Vagina (tissue), 2 donors: ENCODE data around the gene SUSD6. TPM values are rescaled to one million over a fixed set of nuclear protein-coding genes. Genes with fewer than 3 reads are reported as not detected.

Experiments used
- DNase-seq, 2 donors: peaks; one replicate each; pipeline ENCODE4 v3.0.0-alpha.2; 2017; ENCODE audit errors: extremely low spot score in 2 of 2
- H3K27ac ChIP-seq: fragments of 200-600 bp; sonication (generic); one replicate; pipeline ENCODE4 v1.5.1; 2019
- H3K27me3 ChIP-seq: fragments of 200-600 bp; sonication (generic); one replicate; pipeline ENCODE4 v1.5.1; 2019
- H3K36me3 ChIP-seq, 2 donors: fragments of 200-600 bp; sonication (generic); one replicate each; pipeline ENCODE4 v1.5.1; 2017 to 2019
- H3K4me1 ChIP-seq: fragments of 200-600 bp; sonication (generic); one replicate; pipeline ENCODE4 v1.5.1; 2019
- H3K4me3 ChIP-seq, 2 donors: fragments of 200-600 bp; sonication (generic); 1 replicate in 1 of 2; 2 replicates in 1 of 2; pipeline ENCODE4 v1.5.1; 2016 to 2019
- H3K9me3 ChIP-seq: fragments of 200-600 bp; sonication (generic); one replicate; pipeline ENCODE4 v1.5.1; 2019
- POLR2A ChIP-seq, 2 donors: fragments of 450-650 bp; IDR thresholded peaks; one replicate each; pipeline ENCODE4 v1.6.1; 2017; ENCODE audit warnings: antibody characterized with exemption in 2 of 2, mild to moderate bottlenecking in 2 of 2, moderate library complexity in 2 of 2
- POLR2AphosphoS5 ChIP-seq, 2 donors: sonication (generic); formaldehyde crosslinking; IDR thresholded peaks; one replicate each; pipeline ENCODE4 v1.9.0; 2017; ENCODE audit warnings: antibody characterized with exemption in 2 of 2, mild to moderate bottlenecking in 2 of 2, low read depth in 1 of 2; ENCODE audit not compliant: insufficient read depth in 1 of 2
- intact Hi-C: fragments of 100-400 bp; cut with DNase I; formaldehyde crosslinking; loops from one replicate; pipeline ENCODE4 v1.15.1; 2023
- total RNA-seq: library from RNA; depleted of rRNA; stranded (reverse); fragments of >200 nt; gene quantifications from one replicate; pipeline ENCODE4 v1.2.3, GENCODE V29; 2016
- TF ChIP-seq, protein P1 (sequence below), 3 experiments: fragments of 450-650 bp in 2 of 3; fragments of 200-600 bp in 1 of 3; sonication (generic) in 1 of 3; IDR thresholded peaks; one replicate each; pipeline ENCODE4 v1.5.1; 2017 to 2019; ENCODE audit warnings: antibody characterized with exemption in 3 of 3, mild to moderate bottlenecking in 2 of 3, moderate library complexity in 2 of 3

The SUSD6 gene
- total RNA-seq, 1 donor from 2014 or later: 36.6 TPM

DNA sequence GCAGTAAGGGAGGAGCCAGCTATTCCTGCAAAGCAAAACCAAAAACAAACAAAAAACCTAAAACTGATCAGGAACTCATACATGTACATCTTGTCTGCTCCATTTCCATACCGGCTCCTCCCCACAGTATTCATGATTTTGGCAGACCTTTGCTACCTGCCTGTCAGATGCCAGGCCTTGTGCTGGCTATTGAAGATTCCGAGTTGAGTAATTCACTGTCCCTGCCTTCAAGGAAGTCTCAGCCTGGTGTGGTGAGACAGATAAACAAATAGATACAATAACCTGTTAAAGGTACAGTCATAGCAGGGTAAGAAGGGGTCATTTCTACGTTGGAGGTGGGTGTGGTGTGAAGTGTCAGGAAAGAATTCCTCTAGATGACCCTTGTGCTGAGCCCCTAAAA lies 42.7 kb downstream of the SUSD6 start:
- Histone ChIP-seq H3K27me3 (no peaks in the 10 kb centered on the region), H3K27ac (no peak overlapping the region), H3K4me3 (no peak overlapping the region), H3K36me3 (no peaks in the 10 kb centered on the region), H3K9me3 (no peaks in the 10 kb centered on the region), H3K4me1 (peaks cover 81% of the 10 kb centered on the region)
- no peak for DNase-seq
- TF ChIP-seq POLR2A (IDR thresholded peaks at IDR 0.05) (no peak), POLR2AphosphoS5 (IDR thresholded peaks at IDR 0.05; ENCODE audit: insufficient read depth in 1 of 2, low read depth in 1 of 2) (peak in 1 of 2 donors; percentile 49)
- intact Hi-C loops: no loop called here

GRCh38 chr14:69657950-69658355 lies 46.6 kb downstream of the SUSD6 start:
- no peaks in the 10 kb centered on the region for H3K9me3 ChIP-seq
- no peak for DNase-seq
- peaks cover 70% of the 10 kb centered on the region for H3K4me1 ChIP-seq
- intact Hi-C loops: no loop called here
- H3K4me3 ChIP-seq: no peak overlapping the region
- no peaks in the 10 kb centered on the region for H3K36me3 ChIP-seq
- H3K27me3 ChIP-seq: no peaks in the 10 kb centered on the region
- TF ChIP-seq, protein P1, sequence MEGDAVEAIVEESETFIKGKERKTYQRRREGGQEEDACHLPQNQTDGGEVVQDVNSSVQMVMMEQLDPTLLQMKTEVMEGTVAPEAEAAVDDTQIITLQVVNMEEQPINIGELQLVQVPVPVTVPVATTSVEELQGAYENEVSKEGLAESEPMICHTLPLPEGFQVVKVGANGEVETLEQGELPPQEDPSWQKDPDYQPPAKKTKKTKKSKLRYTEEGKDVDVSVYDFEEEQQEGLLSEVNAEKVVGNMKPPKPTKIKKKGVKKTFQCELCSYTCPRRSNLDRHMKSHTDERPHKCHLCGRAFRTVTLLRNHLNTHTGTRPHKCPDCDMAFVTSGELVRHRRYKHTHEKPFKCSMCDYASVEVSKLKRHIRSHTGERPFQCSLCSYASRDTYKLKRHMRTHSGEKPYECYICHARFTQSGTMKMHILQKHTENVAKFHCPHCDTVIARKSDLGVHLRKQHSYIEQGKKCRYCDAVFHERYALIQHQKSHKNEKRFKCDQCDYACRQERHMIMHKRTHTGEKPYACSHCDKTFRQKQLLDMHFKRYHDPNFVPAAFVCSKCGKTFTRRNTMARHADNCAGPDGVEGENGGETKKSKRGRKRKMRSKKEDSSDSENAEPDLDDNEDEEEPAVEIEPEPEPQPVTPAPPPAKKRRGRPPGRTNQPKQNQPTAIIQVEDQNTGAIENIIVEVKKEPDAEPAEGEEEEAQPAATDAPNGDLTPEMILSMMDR (IDR thresholded peaks at IDR 0.05): no peak
- TF ChIP-seq POLR2A (IDR thresholded peaks at IDR 0.05) (no peak), POLR2AphosphoS5 (IDR thresholded peaks at IDR 0.05; ENCODE audit: insufficient read depth in 1 of 2, low read depth in 1 of 2) (peak in 1 of 2 donors; percentile 31)
- H3K27ac ChIP-seq: peak overlapping the region; percentile 53

- H3K4me3 ChIP-seq: no peak overlapping the region
- H3K9me3 ChIP-seq: no peaks in the 10 kb centered on the region
- H3K4me1 ChIP-seq: peaks cover 72% of the 10 kb centered on the region
- H3K27me3 ChIP-seq: no peaks in the 10 kb centered on the region
- peak overlapping the region; percentile 53 for H3K27ac ChIP-seq
- TF ChIP-seq POLR2AphosphoS5 (IDR thresholded peaks at IDR 0.05; ENCODE audit: insufficient read depth in 1 of 2, low read depth in 1 of 2): no peak
- TF ChIP-seq, protein P1 (IDR thresholded peaks at IDR 0.05): no peak
- no peak for TF ChIP-seq POLR2A (IDR thresholded peaks at IDR 0.05)
- no peak for DNase-seq
- intact Hi-C loops: no loop called here
- H3K36me3 ChIP-seq: no peaks in the 10 kb centered on the region
Measured at GRCh38 chr14:69658664-69659261, 47.4 kb downstream of the SUSD6 start.

- no peaks in the 10 kb centered on the region for H3K27me3 ChIP-seq
- H3K4me3 ChIP-seq: no peak overlapping the region
- no peak overlapping the region for H3K27ac ChIP-seq
- H3K9me3 ChIP-seq: no peaks in the 10 kb centered on the region
- TF ChIP-seq POLR2AphosphoS5 (IDR thresholded peaks at IDR 0.05; ENCODE audit: insufficient read depth in 1 of 2, low read depth in 1 of 2): no peak
- TF ChIP-seq, protein P1 (IDR thresholded peaks at IDR 0.05): no peak
- H3K36me3 ChIP-seq: no peaks in the 10 kb centered on the region
- no peak for DNase-seq
- H3K4me1 ChIP-seq: peaks cover 78% of the 10 kb centered on the region
- intact Hi-C loops: loop anchor here (10.0 kb wide), 1 partner anchor 54 kb away; no protein-coding TSS in a partner anchor
Measured at GRCh38 chr14:69660344-69661193, 49.2 kb downstream of the SUSD6 start.

GRCh38 chr14:69661194-69661537 lies 49.8 kb downstream of the SUSD6 start:
- TF ChIP-seq, protein P1 (IDR thresholded peaks at IDR 0.05): no peak
- TF ChIP-seq POLR2A (IDR thresholded peaks at IDR 0.05) (no peak), POLR2AphosphoS5 (IDR thresholded peaks at IDR 0.05; ENCODE audit: insufficient read depth in 1 of 2, low read depth in 1 of 2) (no peak)
- H3K4me3 ChIP-seq: no peak overlapping the region
- intact Hi-C loops: loop anchor here (10.0 kb wide), 1 partner anchor 54 kb away; no protein-coding TSS in a partner anchor
- no peaks in the 10 kb centered on the region for H3K9me3 ChIP-seq
- no peak for DNase-seq
- H3K36me3 ChIP-seq: no peaks in the 10 kb centered on the region
- H3K27ac ChIP-seq: no peak overlapping the region
- no peaks in the 10 kb centered on the region for H3K27me3 ChIP-seq
- H3K4me1 ChIP-seq: peaks cover 77% of the 10 kb centered on the region
